ENCODE measurements around the gene PRKCA. TPM values are rescaled to one million over a fixed set of nuclear protein-coding genes. Genes with fewer than 3 reads are reported as not detected.

PRKCA gene
- total RNA-seq, 1 experiment from 2014 or later = 12.7 TPM

DNA sequence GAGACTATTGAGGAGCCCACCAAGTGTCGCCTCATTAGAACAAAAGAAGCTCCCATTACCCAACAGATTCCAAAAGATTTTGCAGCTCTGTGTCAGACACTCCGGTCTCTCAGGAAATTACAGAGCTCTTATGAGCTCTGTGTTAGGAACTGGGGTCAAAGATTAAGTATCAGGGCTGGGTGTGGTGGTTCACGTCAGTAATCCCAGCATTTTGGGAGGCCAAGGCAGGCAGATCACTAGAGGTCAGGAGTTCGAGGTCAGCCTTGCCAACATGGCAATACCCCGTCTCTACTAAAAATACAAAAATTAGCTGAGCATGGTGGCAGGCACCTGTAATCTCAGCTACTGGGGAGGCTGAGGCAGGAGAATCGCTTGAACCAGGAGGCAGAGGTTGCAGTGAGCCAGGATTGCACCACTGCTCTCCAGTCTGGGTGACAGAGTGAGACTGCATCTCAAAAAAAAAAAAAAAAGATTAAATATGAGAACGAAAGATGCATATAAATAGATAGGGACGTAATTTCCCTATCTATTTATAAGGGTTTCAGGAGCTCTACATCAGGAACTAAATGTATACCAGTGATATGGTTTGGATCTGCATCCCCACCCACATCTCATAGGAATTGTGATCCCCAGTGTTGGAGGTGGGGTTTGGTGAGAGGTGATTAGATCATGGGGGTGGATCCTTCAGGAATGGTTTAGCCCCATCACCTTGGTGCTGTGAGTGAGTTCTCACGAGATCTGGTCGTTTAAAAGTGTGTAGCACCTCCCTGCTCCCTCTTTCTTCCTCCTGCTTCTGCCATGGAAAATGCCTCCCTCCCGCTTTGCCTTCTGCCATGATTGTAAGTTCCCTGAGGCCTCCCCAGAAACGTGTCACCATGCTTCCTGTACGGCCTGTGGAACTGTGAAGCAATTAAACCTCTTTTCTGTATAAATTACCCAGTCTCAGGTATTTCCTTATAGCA is 111.4 kb downstream of the PRKCA start:
- DNase-seq (ENCODE audit: low spot score) = no peak

DNA sequence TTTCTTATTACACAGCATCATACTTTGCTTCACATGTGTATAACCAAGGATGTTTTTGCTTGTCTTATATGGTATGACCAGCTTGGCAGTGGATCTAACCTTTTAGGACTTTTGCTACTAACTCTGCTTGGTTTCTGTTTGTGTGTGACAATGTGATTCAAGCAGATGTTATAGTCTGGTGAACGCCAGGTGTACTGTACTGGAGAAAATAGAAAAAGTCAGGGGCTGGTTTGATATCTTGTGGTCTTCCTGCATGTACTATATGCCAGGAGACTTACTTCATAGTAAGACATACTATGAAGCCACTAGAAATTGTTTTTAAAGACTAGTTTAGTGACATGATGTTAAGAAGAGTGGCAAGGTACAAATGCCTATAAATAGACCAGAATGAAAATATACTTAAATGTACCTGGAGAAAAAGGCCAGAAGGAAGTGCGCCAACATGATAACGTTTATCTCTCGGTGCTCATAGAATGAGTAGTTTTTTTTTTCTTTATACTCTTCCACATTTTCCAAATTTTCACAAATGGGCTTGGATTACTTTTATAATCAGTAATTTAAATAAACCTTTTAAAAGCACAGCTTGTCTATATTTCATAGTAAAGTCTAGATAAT is 112.3 kb downstream of the PRKCA start:
- DNase-seq (ENCODE audit: low spot score) = no peak

- no peak for DNase-seq (ENCODE audit: low spot score)
Measured at GRCh38 chr17:66415366-66416206, 113.2 kb downstream of the PRKCA start.

DNA sequence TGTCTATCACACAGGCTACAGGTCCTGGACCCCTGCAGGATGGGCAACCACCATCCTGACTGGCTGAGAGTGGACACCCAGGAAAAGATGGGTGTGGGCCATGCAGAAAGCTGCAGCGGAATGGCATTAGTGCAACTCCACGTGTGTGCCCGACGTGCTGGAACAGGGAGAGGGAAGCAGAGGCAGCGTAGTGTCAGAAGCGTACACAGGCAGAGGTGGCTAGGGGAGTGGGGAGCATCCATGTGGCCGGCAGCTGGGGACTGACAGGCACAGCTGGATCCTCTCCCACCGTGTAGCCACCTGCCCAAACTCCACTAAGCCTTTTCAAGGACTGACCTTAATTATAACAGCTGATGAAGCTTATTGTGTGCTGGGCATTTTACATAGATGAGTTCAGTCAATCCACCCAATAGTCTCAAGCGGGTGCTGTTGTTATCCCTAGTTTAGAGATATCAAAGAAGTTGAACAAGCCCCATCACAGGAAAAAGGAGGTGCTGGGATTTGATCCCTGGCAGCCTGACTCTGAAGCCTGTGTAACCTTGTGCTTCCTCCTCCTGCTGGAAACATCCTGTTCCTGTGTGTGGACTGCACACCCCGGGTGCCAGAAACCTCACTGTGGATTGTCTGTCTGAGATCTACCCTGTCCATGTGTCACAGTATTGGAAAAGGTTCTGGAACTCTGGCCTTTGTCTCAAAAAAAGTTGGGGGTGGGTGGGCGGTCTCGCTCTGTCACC is 114.0 kb downstream of the PRKCA start:
- no peak for DNase-seq (ENCODE audit: low spot score)

- DNase-seq (ENCODE audit: low spot score) = no peak
Measured at GRCh38 chr17:66417300-66417719, 114.9 kb downstream of the PRKCA start.

GRCh38 chr17:66420961-66421371 is 118.6 kb downstream of the PRKCA start:
- DNase-seq (ENCODE audit: low spot score) = no peak

DNA sequence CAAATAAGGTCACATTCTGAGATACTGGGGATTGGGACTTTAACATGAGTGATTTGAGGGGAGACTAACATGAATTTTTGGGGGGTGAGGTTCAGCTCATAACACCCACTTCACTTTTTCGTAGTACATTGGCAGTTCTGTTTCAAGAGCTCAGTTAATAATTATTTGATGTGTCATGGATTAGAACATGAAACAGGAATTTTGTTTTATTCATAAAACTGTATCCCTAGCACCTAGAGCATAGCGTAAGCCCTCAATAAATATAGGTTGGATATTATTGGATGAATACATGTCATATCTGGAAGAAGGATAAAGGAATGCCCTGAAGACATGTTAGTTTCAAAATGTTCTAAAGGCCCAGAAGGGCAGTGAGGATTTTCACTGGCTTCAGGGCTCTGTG is 119.8 kb downstream of the PRKCA start:
- DNase-seq (ENCODE audit: low spot score) = no peak

DNA sequence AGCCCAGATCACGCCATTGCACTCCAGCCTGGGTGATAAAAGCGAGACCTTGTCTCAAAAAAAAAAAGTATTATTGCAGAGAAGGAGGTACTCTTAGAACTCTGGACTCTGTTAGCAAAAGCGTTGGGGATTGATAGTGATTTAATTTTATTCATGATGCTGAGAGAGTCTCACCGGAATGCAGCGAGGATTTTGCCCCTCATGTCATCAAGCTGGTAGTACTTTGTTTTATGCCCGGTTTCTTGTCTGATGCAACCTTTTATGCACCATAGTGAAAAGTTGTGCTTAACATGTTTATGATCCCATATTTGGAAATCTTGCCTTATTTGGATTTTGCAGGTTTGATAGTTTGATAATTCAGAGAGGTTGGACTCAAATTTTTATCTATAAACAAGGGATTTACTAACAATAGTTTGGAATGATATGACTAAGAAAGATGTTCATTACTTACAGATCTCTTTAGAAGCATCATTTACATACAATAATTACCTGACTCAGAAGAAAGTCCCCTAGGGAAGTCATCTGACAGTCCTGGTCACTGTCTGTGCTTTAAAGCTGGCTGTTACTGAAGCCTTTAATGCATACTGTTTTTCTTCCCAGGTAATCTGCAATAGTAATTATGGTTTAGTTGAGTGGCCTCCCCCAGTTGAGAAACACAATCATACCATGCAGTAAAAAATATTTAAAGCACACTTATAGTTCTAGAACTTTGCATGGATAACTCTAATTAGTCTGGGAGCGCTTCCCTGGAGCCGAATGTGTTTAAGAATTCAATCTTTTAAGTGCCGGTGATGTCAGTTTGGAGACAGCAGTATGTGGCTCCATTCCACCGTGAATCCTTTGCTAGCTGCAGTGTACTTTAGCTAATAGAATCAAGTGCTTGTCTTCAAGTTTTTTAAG is 120.9 kb downstream of the PRKCA start:
- DNase-seq (ENCODE audit: low spot score) = no peak

GRCh38 chr17:66425756-66426396 is 123.5 kb downstream of the PRKCA start:
- no peak for DNase-seq (ENCODE audit: low spot score)

DNA sequence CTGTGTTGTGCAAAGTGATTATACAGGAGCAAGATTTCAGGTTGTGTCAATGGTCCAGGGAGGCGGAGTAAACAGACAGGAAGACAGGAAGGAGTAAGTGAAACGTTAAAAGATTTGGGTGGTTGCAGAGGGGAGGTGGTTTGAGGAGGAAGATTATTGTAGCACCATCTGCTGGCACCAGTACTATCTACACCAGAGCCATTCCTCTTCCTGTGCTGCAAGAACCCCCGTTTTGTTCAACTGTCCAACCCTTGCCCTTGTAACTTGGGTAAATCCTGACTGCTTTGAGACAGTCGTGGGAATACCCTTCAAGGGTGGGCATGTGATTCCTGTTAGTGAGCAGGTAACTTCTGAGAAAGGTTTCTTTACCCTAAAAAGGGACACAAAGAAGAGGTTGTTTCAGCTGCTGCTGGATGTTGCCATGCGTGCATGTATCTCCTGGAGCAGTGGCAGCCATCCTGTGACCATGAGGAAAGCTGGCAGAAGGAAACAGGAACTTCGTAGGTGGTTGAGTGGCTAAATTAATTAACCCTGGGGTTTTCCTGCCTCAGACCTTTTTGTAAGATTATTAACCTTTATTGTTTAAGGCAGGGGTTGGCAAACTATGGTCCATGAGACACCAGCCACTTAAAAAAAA is 124.1 kb downstream of the PRKCA start:
- peak; percentile 54 for DNase-seq (ENCODE audit: low spot score)

- no peak for DNase-seq (ENCODE audit: low spot score)
Measured at GRCh38 chr17:66427134-66427533, 124.7 kb downstream of the PRKCA start.

DNA sequence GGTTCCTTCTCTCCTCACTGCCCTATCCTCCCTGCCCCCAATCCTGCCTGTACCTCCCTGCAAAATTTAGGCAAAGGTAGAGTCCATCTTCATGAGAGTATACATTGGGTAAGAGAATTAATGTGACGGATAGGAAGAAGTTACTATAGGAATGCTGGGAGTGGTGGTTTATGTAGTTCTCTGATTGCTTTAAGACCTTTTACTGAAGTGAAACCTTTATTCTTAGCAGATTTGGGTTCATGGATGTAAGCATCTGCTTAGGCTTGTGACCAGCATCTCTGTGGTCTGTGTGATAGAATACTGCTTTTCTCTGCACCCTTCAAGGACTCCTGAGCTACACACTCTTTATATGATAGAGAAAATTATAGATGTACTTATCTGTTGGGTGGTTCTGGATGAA is 127.3 kb downstream of the PRKCA start:
- DNase-seq (ENCODE audit: low spot score) = no peak

DNA sequence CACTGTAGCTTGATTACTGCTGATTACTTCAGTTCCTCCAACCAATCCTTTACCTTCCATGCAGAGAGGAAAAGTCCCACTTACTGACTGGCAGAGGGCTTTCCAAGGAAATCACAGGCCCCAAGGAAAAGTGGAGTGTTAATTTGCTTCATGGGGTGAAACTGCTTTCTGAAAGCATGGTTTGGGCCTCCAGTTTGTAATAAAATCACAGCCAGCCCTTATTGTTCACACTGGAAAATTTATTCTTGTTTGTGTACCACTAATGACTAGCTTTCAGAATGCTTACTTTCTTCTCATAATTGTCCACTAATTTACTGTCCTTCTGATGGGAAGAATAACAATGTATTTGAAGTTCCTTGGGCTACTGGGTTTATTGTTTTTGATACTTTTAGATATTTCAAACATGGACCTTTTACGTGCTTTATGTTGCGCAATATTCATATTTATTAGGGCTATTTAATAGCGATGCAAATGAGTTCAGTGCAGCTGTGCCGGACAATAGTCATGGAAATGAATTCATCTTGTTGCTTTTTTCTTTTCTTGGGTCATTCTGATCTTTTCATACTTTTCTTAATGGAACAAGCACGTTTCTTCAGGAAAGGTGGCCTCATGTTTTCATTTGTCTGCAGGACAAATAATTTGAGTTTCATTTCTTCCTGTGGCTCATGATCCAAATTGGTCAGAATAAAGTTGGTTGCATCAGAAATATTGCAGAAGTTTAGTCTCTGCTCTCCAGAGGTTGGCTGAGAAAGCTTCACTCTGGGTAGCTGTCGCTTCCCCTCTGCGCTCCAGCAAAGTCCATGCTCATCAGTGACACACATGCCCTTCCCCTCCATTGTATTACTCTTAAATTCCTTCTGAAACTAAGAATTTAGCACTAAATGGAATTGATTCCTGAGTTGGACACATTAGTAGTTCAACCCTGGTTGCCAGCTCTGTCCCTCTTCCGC is 128.7 kb downstream of the PRKCA start:
- DNase-seq (ENCODE audit: low spot score) = no peak

- DNase-seq (ENCODE audit: low spot score) = peak; percentile 65
Measured at GRCh38 chr17:66431910-66432309, 129.5 kb downstream of the PRKCA start.

DNA sequence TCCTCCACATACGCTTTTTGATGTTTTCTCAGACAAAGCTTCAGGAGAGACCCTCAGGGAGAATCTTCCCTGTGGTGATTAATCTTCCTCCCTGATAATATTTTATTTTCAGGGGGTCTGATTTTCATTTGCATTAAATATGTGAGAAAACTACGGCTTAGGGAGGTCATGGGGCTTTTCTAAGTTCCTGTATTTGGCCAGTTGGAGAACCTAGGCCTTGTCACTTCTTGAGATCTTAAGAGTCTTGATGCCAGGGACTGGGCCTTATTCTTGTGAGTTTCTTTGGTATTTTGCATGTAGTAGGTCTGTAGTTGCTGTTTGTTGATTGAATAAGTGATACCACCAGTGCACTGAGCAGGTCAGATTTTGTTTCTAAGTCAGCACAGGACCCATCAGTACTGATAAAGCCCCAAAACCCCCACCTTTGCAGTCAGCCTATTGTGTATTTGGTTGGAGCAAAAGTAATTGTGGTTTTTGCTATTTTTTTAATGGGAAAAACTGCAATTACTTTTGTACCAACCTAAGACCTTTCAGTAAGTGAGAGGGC is 130.1 kb downstream of the PRKCA start:
- DNase-seq (ENCODE audit: low spot score) = no peak

DNA sequence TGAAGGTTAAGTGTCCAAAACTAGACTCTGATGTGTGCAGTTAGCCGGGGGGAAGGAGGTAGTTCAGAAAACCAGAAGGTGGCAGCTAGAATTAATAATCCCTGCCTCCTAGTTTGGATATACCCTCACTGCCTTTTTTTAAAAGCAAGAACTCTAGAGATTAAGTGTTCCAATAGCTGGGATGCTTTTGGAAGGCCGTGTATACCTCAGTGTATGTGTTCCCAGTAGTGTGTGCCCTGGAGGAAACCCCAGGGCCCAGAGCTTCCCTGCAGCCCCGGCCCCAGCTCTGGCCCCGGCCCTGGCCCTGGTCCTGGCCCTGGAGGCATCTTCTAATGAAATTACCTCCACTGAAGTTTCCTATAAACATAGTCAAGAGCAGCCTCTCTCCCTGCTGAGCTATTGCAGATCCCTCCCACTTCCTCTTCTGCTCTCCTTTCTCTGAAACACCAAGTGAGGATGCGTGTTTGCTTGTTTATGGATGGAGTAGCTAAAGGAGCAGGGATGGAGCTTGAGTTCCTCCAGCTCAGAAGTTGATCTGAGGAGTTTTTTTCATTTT is 130.7 kb downstream of the PRKCA start:
- peak; percentile 72 for DNase-seq (ENCODE audit: low spot score)

DNA sequence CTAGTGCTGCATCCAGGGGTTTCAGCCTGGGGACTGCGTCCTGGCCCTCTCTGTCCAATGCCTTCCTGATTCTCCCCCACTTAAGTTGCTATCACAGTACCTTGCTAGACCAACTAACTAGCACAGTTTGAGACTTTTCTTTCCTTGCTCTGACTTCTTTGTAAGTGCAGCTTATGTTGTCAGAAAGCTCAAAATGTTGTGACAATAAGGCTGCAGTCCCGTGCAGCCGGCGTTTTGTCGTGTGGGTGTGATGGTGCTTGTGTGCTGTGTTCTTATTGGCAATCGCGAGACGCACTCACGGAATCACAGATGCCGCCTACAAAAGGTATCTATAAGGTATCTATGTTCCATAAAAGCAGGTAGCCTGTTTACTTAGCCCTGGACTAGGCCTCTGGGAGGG is 132.8 kb downstream of the PRKCA start:
- no peak for DNase-seq (ENCODE audit: low spot score)

GRCh38 chr17:66436631-66437030 is 134.2 kb downstream of the PRKCA start:
- no peak for DNase-seq (ENCODE audit: low spot score)
